Vein endothelial cell (primary cell): ENCODE data around the gene PCDHGA3. TPM values are rescaled to one million over a fixed set of nuclear protein-coding genes. Genes with fewer than 3 reads are reported as not detected.

Experiments used
- total RNA-seq: library from RNA; depleted of rRNA; stranded (reverse); fragments of >200 nt; gene quantifications from 2 replicates; pipeline ENCODE4 v1.2.3, GENCODE V29; 2012

The PCDHGA3 gene
- 0.86 and 1.3 TPM in 2 replicates for total RNA-seq

DNA sequence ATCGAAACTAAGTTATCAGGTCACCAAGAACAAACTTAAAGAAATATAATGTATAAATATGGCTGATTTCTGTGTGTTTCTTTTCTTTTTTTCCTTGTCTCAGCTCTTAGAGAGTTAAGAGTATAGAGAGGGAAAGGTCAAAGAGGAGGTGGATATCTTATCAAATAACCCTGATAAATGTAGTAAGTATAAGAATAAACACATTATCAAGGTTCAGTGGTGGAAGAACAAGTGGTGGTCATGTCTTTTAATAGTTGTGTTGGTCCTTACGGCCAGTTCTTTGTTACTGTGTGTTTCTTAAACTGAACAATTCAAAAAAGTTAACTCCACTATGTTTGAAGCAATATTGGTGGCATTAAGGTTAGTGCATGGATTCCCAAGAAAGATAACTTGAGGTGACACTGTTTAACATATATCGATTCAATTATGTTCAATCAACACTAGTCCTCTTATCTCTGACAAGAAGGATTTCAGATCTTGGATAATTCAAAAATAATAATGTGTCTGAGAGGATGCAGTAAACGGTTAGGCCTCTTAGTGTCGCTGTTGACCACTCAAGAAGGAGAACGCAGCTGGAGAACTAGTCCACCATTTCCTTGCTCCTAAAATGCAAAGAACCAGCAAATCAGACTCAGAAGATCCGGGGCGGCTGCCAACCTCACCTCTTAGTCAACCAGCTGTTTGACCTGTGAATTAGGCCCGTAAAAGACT lies at the start of gene PCDHGA3:
Gene PCDHGA3, plus strand, starts transcription at position 588 of the 711 bp plus-strand sequence. CDS start 205 bp downstream, outside the sequence.

DNA sequence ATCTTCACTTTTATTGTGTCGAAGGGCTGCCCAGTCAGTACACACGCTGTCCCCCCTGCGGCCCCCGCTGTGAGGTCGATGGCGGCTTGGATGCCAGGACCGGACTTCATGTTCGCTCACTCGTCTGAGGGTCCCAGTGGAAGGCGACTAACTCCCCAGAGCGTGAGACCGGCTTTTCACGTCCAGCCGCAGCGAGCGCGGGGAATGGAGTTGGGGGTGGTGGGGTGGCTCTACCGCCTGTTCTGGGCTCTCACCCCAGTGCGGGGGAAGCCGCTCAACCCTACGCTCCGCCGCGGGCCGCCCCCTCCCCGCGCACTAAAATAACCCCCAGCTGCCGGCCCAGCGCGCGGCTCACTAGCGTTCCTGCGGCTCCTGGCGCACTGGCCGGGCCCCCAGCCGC lies 39.9 kb upstream of the PCDHGA3 start, which contains the start of gene SLC25A2:
Gene SLC25A2, minus strand, starts transcription at position 294 of the 400 bp plus-strand sequence. Its CDS starts 184 bp downstream, at position 110.

DNA sequence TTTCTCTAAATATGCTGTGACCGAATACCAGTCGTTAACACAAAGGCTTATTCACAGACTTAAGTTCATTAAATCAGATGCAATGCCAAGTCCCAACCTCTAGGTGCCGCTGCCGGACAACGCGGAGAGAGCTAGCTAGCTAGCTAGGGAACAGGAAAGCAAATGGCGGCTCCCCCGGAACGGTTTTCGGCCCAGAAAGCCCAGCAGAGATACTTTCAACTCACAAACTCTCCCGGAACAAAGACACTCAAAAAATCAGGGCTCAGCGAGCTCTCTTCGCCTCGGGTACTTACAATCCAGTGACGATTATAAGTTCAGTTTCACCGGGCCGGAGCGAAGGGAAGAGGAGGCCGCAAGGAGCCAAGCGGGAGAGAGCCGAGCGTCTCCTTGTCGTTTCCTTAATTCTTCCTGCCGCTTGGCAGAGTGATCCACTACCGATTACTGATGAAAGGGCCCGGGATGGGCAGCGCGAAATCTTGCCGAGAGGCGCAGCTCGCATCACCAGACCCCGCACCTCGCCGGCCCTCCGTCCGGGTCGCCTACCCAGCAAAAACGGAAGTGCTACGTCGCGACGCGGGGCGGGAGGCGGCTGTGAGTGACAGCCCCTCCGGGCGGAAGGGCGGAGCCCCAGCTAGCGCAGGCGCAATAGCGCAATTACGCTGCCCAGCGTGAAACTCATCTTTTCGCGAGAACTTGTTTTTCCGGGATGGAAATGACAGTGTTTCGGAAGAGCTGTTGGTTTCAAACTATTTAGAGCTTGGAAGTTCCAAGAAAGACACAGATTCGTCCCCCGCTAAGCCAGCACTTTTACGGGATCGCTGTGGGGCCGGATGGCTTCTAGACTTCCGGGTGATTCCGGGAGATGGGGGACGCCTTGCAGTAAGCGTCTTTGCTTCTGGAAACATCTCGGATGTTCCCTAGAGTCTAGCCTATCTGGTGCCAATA lies 23.1 kb upstream of the PCDHGA3 start, which contains the start of gene TAF7:
Gene TAF7, minus strand, starts transcription at position 560 of the 945 bp plus-strand sequence. CDS start 740 bp downstream, outside the sequence.

DNA sequence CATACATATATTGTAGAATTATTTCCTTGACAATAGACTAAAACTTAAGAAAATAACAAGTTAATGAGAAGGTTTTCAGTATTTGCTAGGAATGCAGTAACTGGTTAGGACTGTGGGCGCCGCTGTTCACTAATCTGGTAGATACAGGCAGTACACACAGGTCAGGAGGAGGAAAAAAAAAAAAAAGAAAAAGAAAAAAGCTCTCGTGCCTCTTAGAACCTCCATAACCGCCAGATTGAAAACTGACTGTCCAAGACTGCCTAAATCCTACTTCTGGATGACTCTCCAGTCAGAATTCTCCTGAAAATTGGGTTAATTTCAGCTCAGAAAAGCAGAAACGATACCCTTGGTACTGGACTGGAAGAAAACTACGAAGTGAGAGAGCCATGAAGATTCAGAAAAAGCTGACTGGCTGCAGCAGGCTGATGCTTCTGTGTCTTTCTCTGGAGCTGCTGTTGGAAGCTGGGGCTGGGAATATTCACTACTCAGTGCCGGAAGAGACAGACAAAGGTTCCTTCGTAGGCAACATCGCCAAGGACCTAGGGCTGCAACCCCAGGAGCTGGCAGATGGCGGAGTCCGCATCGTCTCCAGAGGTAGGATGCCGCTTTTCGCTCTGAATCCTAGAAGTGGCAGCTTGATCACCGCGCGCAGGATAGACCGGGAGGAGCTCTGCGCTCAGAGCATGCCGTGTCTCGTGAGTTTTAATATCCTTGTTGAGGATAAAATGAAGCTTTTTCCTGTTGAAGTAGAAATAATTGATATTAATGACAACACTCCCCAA lies 13.1 kb upstream of the PCDHGA3 start, which contains the start of gene PCDHGA1:
Gene PCDHGA1, plus strand, starts transcription at position 216 of the 782 bp plus-strand sequence.

DNA sequence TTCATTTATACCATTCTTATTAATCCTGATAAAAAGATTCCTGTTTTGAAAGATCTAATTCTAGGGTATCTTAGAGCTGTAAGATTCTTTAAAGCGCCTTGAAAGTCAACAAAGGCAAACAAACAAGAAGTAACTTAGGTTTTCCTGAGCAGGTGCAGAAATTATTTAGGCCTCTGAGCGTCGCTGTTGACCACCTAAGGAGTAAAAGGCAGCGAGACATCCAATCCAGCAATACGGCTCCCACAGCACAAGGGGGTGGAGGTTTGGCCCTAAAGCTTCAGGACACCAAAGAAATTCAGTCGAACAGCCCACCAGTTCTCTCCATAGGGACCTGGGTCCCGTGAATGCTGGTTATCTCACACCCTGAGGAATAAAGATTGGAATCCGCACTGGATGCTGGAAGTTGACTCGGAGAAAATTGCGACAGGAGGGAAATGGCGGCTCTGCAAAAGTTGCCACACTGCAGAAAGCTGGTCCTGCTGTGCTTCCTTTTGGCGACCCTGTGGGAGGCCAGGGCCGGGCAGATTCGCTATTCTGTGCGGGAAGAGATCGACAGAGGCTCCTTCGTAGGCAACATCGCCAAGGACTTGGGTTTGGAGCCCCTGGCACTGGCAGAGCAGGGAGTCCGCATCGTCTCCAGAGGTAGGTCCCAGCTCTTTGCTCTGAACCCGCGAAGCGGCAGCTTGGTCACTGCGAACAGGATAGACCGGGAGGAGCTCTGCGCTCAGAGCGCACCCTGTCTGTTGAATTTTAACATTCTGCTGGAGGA lies 4.9 kb upstream of the PCDHGA3 start, which contains the start of gene PCDHGA2:
Gene PCDHGA2, plus strand, starts transcription at position 223 of the 769 bp plus-strand sequence.

DNA sequence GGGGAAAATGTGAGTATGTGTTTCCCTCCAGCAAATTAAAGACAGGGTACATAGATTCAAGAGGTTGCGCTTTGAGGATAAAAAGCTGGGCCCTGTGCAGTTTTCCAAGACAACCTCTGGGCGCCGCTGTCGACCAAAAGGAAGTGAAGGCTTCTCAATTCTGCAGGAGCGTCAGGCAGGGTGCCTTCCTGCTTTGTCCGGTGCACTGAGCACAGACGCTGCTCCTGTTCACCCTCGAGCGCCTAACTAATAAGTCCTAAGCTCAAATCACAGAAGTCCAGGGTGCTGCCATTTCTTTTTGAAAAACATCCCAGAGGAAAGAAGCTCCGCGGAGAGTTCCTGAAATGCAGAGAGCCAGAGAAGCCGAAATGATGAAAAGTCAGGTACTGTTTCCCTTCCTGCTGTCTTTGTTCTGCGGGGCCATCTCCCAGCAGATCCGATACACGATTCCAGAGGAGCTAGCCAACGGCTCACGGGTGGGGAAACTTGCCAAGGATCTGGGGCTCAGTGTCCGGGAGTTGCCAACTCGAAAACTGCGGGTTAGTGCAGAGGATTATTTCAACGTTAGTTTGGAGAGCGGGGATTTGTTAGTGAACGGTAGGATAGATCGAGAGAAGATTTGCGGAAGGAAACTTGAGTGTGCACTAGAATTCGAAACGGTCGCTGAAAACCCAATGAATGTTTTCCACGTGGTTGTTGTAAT lies 6.4 kb downstream of the PCDHGA3 start, which contains the start of gene PCDHGB1:
Gene PCDHGB1, plus strand, starts transcription at position 183 of the 703 bp plus-strand sequence. Its CDS starts 162 bp downstream, at position 345.

DNA sequence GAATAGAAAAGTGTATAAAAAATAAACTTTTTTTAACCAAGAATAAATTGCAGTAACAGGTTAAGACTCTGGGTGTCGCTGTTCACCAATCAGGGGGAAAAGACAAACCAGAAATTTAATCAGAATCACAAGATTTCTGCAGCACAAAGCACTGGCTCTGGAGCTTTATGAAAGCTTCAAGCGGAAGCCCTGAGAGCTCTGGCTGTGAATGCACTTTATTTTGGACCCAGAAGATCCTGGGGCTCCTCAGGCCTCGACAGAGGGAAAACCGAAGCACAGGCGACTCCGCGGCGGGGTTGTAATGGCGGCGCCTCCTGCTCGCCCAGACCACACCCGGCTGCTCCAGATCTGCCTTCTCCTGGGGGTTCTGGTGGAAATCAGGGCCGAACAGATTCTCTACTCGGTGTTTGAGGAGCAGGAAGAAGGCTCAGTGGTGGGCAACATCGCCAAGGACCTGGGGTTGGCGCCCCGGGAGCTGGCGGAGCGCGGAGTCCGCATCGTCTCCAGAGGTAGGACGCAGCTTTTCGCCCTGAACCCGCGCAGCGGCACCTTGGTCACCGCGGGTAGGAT lies 11.4 kb downstream of the PCDHGA3 start, which contains the start of gene PCDHGA4:
Gene PCDHGA4, plus strand, starts transcription at position 122 of the 570 bp plus-strand sequence. Its CDS starts 87 bp downstream, at position 209.

DNA sequence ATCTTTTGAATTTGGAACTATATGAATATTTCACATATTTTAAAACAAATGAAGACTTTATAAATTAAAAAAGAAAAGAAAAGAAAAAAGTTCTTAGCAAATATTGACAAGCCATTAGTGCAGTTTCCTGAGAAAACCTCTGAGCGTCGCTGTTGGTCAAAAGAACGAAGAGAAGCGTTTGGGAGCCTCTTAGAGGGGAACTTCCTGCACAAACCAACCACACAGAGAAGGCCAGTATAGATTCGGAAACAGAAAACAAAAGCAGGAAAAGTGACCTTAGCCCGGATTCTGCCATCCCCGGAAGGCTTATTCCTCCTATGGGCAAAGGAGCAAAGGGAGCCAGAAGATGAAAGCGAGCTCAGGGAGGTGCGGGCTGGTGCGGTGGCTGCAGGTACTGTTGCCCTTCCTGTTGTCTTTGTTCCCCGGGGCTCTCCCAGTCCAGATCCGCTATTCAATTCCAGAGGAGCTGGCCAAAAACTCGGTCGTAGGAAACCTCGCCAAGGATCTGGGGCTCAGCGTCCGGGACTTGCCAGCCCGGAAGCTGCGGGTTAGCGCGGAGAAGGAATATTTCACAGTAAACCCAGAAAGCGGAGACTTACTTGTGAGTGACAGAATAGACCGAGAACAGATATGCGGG lies 16.3 kb downstream of the PCDHGA3 start, which contains the start of gene PCDHGB2:
Gene PCDHGB2, plus strand, starts transcription at position 205 of the 637 bp plus-strand sequence. Its CDS starts 142 bp downstream, at position 347.

DNA sequence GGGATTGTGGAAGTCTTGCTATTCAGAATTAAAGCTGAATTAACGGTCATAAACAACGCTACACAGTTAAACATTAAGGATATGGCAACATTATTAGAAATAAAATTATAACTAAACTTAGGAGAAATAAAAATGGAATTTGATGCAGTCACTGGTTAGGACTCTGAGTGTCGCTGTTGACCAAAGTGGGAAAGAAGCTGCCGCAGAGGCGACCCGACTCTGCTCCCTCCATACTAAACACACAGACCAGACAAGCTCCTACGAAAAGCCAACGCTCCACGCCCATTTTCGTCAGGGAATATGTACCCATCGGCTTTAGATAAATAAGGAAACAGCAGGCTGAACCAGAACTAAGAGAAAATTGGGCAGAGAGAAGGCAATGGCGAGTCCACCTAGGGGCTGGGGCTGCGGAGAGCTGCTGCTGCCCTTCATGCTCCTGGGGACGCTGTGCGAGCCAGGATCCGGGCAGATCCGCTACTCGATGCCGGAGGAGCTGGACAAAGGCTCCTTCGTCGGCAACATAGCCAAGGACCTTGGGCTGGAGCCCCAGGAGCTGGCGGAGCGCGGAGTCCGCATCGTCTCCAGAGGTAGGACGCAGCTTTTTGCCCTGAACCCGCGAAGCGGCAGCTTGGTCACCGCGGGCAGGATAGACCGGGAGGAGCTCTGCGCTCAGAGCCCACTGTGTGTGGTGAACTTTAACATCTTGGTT lies 20.5 kb downstream of the PCDHGA3 start, which contains the start of gene PCDHGA5:
Gene PCDHGA5, plus strand, starts transcription at position 211 of the 709 bp plus-strand sequence. Its CDS starts 169 bp downstream, at position 380.

DNA sequence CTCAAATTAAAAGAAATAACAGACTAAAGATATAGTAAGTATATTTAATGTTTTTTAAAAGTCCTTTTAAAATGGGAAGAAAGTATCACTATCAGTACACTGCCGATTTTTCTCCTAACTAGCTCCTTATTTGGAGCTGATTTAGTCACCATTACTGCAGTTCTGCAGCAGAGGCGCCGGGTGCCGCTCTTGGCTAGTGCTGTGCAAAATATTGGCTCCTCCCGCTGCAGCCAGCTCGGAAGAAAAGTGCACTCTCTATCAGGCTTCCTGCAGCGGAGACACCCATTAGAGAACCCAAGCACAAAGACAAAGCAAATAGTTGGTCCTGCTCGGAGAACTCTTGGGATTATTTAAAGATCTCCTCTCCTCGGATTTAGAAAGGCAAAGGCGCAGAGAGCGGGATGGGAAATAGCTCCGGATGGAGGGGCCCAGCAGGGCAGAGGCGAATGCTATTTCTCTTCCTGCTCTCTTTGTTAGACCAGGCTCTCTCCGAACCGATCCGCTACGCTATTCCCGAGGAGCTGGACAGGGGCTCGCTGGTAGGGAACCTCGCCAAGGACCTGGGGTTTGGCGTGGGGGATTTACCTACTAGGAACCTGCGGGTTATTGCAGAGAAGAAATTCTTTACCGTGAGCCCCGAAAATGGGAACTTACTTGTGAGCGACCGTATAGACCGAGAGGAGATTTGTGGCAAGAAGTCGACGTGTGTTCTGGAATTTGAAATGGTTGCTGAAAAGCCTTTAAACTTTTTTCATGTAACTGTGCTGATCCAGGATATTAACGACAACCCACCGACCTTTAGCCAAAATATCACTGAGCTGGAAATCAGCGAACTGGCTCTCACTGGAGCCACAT lies 26.6 kb downstream of the PCDHGA3 start, which contains the start of gene PCDHGB3:
Gene PCDHGB3, plus strand, starts transcription at position 249 of the 855 bp plus-strand sequence. Its CDS starts 153 bp downstream, at position 402.

DNA sequence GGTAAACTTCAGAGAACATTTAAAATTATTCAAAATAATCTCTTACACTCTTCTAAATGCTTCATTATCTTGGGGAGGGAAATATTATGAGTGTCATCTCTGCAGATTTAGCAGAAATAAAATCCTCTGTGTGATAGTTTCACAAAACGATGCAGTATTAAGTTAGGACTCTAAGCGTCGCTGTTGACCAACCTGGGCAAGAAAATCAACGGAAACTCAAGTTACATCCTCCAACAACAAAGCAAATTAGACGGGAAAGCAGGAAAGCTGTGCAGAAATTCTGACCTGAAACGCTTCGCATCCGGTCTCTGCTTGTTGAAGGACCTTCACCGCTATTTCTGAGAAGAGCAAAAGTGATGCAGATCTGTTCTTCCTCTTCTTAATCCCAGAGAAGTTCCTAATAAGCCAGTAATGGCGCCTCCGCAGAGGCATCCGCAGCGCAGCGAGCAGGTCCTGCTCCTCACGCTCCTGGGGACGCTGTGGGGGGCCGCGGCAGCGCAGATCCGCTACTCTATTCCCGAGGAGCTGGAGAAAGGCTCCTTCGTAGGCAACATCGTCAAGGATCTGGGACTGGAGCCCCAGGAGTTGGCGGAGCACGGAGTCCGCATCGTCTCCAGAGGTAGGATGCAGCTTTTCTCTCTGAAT lies 30.2 kb downstream of the PCDHGA3 start, which contains the start of gene PCDHGA6:
Gene PCDHGA6, plus strand, starts transcription at position 219 of the 645 bp plus-strand sequence. Its CDS starts 193 bp downstream, at position 412.

DNA sequence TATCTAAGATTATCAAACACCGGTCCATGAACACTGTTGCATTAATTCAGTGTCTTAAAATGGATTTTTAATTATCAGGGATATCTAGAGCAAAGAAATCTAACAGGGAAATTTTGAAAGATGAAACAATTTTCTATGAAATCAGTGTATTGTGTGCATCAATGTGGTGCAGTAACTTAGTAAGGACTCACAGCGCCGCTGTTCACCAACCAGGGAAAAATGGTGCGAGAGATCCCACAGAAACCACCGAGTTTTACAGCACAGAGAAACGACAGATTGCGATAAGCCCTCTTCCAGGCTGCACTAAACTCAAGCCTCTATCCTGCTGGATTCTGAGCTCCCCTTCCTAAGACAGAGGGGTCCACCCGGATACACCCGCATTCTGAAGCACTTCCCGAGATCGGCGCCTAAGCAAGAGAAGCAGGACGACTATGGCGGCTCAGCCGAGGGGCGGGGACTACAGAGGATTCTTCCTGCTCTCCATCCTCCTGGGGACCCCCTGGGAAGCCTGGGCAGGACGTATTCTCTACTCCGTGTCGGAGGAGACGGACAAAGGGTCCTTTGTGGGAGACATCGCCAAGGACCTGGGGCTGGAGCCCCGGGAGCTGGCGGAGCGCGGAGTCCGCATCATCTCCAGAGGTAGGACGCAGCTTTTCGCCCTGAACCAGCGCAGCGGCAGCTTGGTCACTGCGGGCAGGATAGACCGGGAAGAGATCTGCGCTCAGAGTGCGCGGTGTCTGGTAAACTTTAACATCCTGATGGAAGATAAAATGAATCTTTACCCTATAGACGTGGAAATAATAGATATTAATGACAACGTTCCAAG lies 39.1 kb downstream of the PCDHGA3 start, which contains the start of gene PCDHGA7:
Gene PCDHGA7, plus strand, starts transcription at position 274 of the 826 bp plus-strand sequence. Its CDS starts 158 bp downstream, at position 432.

DNA sequence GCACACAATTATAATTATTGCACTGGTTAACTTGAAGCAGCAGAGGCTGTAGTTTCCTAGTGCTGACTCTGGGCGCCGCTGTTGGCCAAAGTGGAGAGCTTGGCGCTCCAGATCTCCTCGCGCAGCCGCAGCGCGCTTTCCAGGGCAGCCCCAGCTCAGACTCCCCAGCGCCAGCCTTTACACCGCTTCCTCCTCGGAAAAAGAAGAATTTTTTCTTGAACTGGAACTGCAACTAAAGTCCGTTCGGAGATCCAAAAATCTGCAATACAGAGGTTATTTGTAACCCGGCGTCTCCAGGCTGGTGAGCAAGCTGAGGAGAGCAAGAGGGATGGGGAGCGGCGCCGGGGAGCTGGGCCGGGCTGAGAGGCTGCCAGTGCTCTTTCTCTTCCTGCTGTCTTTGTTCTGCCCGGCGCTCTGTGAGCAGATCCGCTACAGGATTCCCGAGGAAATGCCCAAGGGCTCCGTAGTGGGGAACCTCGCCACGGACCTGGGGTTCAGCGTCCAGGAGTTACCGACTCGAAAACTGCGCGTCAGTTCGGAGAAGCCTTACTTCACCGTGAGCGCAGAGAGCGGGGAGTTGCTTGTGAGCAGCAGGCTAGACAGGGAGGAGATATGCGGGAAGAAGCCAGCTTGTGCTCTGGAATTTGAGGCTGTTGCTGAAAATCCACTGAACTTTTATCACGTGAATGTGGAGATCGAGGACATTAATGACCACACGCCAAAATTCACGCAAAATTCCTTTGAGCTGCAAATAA lies 44.1 kb downstream of the PCDHGA3 start, which contains the start of gene PCDHGB4:
Gene PCDHGB4, plus strand, starts transcription at position 142 of the 755 bp plus-strand sequence. Its CDS starts 187 bp downstream, at position 329.

DNA sequence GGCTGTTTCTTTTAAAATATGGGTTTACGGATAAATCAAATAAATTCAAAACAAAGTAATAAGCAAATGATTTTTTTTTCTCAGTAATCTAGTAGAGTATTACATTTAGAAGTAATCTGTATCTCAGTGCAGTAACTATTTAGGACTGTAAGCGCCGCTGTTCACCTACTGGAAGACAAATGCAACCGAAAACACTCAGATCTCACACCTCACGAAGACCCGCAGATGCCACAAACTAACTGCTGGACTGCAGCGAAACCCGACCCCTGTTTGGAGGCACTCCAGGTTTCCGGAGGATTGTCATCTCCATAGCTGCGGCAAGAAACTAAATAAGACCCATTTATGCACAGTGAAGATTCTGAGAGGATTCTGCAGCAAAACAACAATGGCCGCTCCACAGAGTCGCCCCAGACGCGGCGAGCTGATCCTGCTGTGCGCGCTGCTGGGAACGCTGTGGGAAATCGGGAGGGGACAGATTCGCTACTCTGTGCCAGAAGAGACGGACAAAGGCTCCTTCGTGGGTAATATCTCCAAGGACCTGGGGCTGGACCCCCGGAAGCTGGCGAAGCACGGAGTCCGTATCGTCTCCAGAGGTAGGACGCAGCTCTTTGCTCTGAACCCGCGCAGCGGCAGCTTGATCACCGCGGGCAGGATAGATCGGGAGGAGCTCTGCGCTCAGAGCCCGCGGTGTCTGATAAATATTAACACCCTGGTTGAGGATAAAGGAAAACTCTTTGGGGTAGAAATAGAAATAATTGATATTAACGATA lies 49.0 kb downstream of the PCDHGA3 start, which contains the start of gene PCDHGA8:
Gene PCDHGA8, plus strand, starts transcription at position 205 of the 770 bp plus-strand sequence. Its CDS starts 181 bp downstream, at position 386.

